DOHH2 (cell line): Measurements from ENCODE around the gene GTF2A1L.

Experiments
- H3F3A ChIP-seq: fragments of 200-600 bp; sonication (generic), shearing (Covaris generic); 2 replicates; pipeline ENCODE4 v1.6.0; 2016; ENCODE audit warnings: antibody characterized with exemption, mild to moderate bottlenecking; ENCODE audit not compliant: control insufficient read depth, insufficient read depth
- H3K27ac ChIP-seq: fragments of 200-600 bp; sonication (generic); 2 replicates; pipeline ENCODE4 v1.5.1; 2014; ENCODE audit warnings: low read depth, mild to moderate bottlenecking, low read length, moderate library complexity
- H3K27me3 ChIP-seq: fragments of 200-600 bp; sonication (generic); 2 replicates; pipeline ENCODE4 v1.6.1; 2014; ENCODE audit warnings: mild to moderate bottlenecking, low read length, mixed read lengths; ENCODE audit not compliant: control insufficient read depth
- H3K36me3 ChIP-seq: fragments of 200-600 bp; sonication (generic); 2 replicates; pipeline ENCODE4 v1.6.1; 2014; ENCODE audit warnings: mild to moderate bottlenecking, low read length, moderate library complexity, mixed read lengths; ENCODE audit not compliant: control insufficient read depth
- H3K4me1 ChIP-seq: fragments of 200-600 bp; sonication (generic); 2 replicates; pipeline ENCODE4 v1.6.1; 2014; ENCODE audit warnings: mild to moderate bottlenecking, low read length, mixed read lengths; ENCODE audit not compliant: control insufficient read depth
- H3K4me2 ChIP-seq: fragments of 200-600 bp; sonication (generic); 2 replicates; pipeline ENCODE4 v1.6.0; 2014; ENCODE audit warnings: mild to moderate bottlenecking, low read length, moderate library complexity
- H3K4me3 ChIP-seq: fragments of 200-600 bp; sonication (generic); 2 replicates; pipeline ENCODE4 v1.5.1; 2014; ENCODE audit warnings: mild to moderate bottlenecking, low read length, mixed read lengths
- H3K79me2 ChIP-seq: fragments of 200-600 bp; sonication (generic); 2 replicates; pipeline ENCODE4 v1.6.1; 2014; ENCODE audit warnings: mild to moderate bottlenecking, low read length, mixed read lengths; ENCODE audit not compliant: control insufficient read depth
- H3K9me2 ChIP-seq: fragments of 200-600 bp; sonication (generic); replicated peaks from 2 replicates; pipeline ENCODE4 v1.6.1; 2014; ENCODE audit warnings: mild to moderate bottlenecking, low read length, mixed read lengths; ENCODE audit not compliant: control insufficient read depth
- H3K9me3 ChIP-seq: fragments of 200-600 bp; sonication (generic); 2 replicates; pipeline ENCODE4 v1.6.1; 2014; ENCODE audit warnings: antibody characterized with exemption, low read length, mixed read lengths; ENCODE audit not compliant: control insufficient read depth, insufficient read depth
- H4K20me1 ChIP-seq: fragments of 200-600 bp; sonication (generic); 2 replicates; pipeline ENCODE4 v1.6.0; 2014; ENCODE audit warnings: low read depth, mild to moderate bottlenecking, antibody characterized with exemption, low read length, moderate library complexity; ENCODE audit not compliant: control insufficient read depth, insufficient read depth
- CTCF ChIP-seq: fragments of 200-600 bp; sonication (generic); IDR thresholded peaks from one replicate; pipeline ENCODE4 v1.5.1; 2014; ENCODE audit warnings: antibody characterized with exemption, mild to moderate bottlenecking, low read depth, low read length; ENCODE audit not compliant: poor library complexity, severe bottlenecking
- EZH2phosphoT487 ChIP-seq: fragments of 200-600 bp; sonication (generic); IDR thresholded peaks from 2 replicates; pipeline ENCODE4 v1.6.1; 2017; ENCODE audit warnings: borderline replicate concordance, mild to moderate bottlenecking, antibody characterized with exemption, low read length, moderate library complexity, mixed read lengths

GTF2A1L gene

GRCh38 chr2:48635786-48636185 lies 18.1 kb downstream of the GTF2A1L start:
- peaks cover 7% of the 10 kb centered on the region for H3K27me3 ChIP-seq
- H3F3A ChIP-seq = no peaks in the 10 kb centered on the region
- H3K9me3 ChIP-seq = no peaks in the 10 kb centered on the region; the same call in 1 of the 2 replicates
- no peak overlapping the region for H3K4me2 ChIP-seq
- no peak overlapping the region for H3K27ac ChIP-seq
- no peak for TF ChIP-seq CTCF
- H3K36me3 ChIP-seq = no peaks in the 10 kb centered on the region
- H3K4me3 ChIP-seq = no peak overlapping the region
- no peaks in the 10 kb centered on the region for H4K20me1 ChIP-seq
- H3K79me2 ChIP-seq = no peaks in the 10 kb centered on the region
- no peaks in the 10 kb centered on the region for H3K9me2 ChIP-seq
- no peaks in the 10 kb centered on the region for H3K4me1 ChIP-seq

DNA sequence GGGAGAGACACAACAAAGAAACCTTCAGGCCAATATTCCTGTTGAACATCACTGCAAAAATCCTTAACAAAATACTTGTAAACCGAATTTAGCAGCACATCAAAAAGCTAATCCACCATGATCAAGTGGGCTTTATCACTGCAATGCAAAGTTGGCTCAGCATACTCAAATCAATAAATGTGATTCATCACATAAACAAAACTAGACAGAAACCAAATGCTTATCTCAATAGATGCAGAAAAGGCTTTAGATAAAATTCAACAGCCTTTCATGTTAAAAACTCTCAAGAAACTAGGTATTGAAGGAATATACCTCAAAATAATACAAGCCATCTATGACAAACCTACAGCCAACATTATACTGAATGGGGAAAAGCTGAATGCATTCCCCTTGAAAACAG lies 20.6 kb downstream of the GTF2A1L start:
- Histone ChIP-seq H3K9me2 (no peaks in the 10 kb centered on the region), H3K36me3 (no peaks in the 10 kb centered on the region), H3K4me1 (no peaks in the 10 kb centered on the region), H3K9me3 (no peaks in the 10 kb centered on the region; the same call in 1 of the 2 replicates), H3K79me2 (no peaks in the 10 kb centered on the region), H3K27ac (no peak overlapping the region), H3K4me2 (no peak overlapping the region), H3F3A (no peaks in the 10 kb centered on the region), H4K20me1 (no peaks in the 10 kb centered on the region), H3K4me3 (no peak overlapping the region), H3K27me3 (peaks cover 7% of the 10 kb centered on the region)
- TF ChIP-seq CTCF (no peak), EZH2phosphoT487 (no peak)

- Histone ChIP-seq H3K27ac (no peak overlapping the region), H3K9me2 (no peaks in the 10 kb centered on the region), H3K79me2 (no peaks in the 10 kb centered on the region), H3K36me3 (no peaks in the 10 kb centered on the region), H3K27me3 (peaks cover 4% of the 10 kb centered on the region; the same call in 1 of the 2 replicates), H4K20me1 (no peaks in the 10 kb centered on the region), H3K4me2 (no peak overlapping the region), H3K4me1 (no peaks in the 10 kb centered on the region), H3K4me3 (no peak overlapping the region), H3F3A (no peaks in the 10 kb centered on the region), H3K9me3 (no peaks in the 10 kb centered on the region)
- TF ChIP-seq EZH2phosphoT487 (no peak), CTCF (no peak)
Observed at GRCh38 chr2:48651158-48651790, 33.6 kb downstream of the GTF2A1L start.

DNA sequence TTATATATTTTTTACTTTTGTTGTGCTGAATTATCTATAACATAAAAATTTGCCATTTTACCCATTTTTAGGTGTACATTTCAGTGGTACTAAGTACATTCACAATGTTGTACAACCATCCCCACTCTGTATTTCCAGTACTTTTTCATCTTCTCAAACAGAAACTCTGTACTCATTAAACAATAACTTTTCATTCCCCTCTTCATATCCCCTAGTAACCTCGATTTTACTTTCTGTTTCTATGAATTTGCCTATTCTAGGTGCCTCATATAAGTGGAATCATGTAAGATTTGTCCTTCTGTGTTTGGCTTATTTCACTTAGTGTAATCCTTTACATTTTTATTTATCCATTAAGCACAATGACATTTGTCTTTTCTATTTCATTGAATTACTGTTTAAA lies 51.3 kb downstream of the GTF2A1L start:
- Histone ChIP-seq H3K9me3 (no peaks in the 10 kb centered on the region), H3F3A (no peaks in the 10 kb centered on the region), H4K20me1 (no peaks in the 10 kb centered on the region), H3K4me1 (no peaks in the 10 kb centered on the region), H3K36me3 (no peaks in the 10 kb centered on the region), H3K27me3 (no peaks in the 10 kb centered on the region), H3K4me3 (no peak overlapping the region), H3K79me2 (no peaks in the 10 kb centered on the region), H3K4me2 (no peak overlapping the region), H3K27ac (no peak overlapping the region), H3K9me2 (no peaks in the 10 kb centered on the region)
- TF ChIP-seq EZH2phosphoT487 (no peak), CTCF (no peak)
